Stromal cell of bone marrow (primary cell): ENCODE measurements around the gene CNNM1.

ENCODE experiments used
- DNase-seq: peaks from one replicate; pipeline ENCODE4 v3.0.0-alpha.2; 2012; ENCODE audit warnings: low read depth

Gene CNNM1

DNA sequence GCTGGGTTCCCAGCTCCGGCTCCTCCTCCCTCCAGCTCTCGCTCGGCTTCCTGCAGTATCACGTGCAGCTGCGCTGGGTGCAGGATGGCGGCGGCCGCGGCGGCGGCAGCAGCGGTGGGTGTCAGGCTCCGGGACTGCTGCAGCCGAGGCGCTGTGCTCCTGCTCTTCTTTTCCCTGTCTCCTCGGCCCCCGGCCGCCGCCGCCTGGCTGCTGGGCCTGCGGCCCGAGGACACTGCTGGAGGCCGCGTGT is at the start of gene CNNM1:
CNNM1 (plus strand) TSS at position 53 of the 250 bp plus-strand sequence; CDS start at position 85, 32 bp downstream.
- DNase-seq, result no peak

DNA sequence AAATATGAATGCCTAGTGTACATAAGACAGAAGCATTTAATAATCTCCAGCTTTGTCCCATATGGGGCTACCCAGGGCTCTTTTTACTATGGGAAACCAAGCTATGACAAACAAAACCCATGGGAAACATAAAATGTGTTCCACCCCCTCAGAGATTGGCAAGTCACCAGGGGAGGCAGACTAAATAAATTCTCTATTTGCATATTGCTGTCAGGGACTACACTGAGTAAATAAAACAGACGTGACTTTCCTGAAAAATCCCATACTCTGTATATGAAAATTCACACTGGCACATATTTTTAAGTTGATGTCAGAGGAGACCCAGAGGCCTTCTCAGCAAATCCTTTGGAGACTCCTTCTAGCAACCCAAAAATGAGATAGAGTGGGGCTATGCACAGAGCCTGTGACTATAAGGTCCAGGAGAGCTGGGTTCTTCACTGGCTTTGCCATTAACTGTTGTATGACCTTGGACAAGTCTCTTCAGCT is 49.5 kb upstream of the CNNM1 start:
- DNase-seq, result peak; percentile 1

DNA sequence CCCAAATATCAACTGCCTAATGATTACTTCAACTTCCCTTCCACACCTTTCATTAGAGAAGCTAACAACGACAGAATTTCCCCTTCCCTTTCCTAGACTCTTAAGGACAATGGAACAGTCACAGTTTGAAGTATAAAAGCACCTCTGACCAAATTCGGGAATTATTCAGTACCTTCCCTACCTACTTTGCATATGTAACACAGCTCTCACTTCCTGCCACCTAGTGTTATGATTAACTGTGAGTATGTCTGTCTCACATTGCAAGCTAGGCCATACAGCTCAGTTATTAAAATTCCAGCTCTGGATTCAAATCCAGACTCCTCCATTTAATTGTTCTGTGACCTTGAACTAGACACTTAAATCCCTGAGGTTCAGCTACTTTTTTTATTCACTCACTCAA is 48.7 kb upstream of the CNNM1 start:
- DNase-seq, result no peak

DNA sequence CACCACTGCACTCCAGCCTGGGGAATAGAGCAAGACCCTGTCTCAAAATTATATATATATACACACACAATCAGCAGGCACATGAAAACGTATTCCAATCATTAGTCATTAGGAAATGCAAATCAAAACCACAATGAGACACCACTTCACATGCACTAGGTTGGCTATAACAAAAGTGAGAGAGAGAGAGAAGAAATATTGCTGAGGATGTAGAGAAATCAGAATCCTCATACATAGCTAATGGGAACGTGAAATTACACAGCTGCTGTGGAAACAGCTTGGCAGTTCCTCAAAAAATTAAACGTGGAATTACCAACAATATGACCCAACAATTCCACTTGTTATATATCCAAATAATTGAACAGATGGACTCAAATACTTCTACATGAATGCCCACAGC is 43.3 kb upstream of the CNNM1 start:
- no peak for DNase-seq

GRCh38 chr10:99290306-99290705 is 38.9 kb upstream of the CNNM1 start:
- no peak for DNase-seq

- peak; percentile 14 for DNase-seq
Observed at GRCh38 chr10:99292159-99292558, 37.0 kb upstream of the CNNM1 start.

GRCh38 chr10:99296605-99297004 is 32.6 kb upstream of the CNNM1 start:
- DNase-seq, result no peak

DNA sequence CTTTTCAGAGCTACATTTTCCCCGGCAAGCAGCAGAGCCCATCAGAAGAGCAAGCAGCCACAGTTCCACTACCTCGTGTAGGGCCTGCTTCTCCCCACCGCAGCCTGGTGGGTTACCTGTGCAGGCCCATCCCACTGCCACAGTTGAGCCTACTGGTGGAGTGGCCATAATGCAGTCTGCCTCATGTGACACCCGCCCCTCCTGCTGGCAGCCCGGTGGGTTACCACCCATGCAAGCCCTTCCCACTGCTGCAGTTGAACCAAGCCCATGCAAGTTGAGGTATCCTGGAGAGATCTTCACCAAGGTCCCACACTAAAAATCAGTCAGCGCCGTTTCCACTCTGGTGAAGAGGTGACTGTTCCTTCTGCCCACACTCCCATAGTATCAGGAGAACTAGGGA is 32.1 kb upstream of the CNNM1 start:
- DNase-seq, result no peak

GRCh38 chr10:99303899-99304861 is 25.0 kb upstream of the CNNM1 start:
- no peak for DNase-seq

DNA sequence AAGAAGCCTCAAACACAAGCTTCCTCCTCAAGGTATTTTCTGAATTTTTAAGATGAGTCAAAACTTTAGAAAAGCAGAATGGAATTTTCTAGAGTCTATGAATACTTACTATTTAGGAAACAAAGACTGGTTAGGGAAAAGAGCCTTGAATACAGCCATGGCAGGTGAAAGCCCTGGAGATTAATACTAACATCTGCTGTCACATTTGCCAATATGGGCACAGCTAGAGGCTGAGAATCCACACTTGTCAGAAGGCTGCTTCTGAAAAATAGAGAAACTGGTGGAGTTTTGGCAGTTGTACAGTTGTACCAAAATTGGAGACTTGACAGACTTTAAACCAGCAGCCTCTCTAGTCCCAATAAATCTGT is 24.3 kb upstream of the CNNM1 start:
- no peak for DNase-seq

GRCh38 chr10:99312501-99312900 is 16.7 kb upstream of the CNNM1 start:
- no peak for DNase-seq

GRCh38 chr10:99315853-99316252 is 13.3 kb upstream of the CNNM1 start:
- no peak for DNase-seq

DNA sequence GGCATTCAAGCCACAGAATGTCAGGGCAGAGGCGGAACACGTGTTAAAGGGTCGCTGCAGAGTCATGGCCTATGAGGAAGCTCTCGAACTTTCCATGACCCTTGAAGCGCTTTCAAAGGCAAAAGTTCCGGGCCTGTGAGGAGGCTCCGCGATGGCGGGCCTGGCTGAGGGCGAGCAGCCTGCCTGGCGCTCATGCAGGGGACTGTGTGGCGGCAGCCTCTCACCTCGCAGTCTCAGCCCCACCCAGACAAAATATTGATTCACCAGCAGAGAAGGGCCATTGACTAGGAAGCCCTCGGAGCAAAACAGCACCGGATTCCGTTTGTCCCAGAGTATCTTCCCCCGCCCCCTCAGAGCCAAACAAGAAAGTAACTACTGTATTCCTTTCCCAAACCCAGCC is 12.8 kb upstream of the CNNM1 start:
- no peak for DNase-seq

DNA sequence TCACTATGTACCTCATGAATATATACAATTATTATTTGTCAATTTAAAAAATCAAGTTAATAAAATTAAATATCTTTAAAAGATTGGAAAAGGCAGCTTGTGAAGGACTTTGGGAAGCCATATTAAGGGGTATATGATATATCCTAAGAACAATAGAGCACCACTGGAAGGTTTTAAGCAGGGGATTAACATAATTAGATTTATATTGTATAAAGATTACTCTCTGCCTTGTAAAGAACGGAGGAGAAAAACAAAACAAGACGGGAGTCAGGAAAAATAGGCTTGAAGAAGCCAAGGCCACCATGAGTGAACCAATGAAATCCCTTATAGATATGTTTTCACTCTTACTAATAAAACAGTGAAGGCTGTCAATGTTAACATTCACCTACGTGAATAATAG is 11.1 kb upstream of the CNNM1 start:
- DNase-seq, result no peak

DNA sequence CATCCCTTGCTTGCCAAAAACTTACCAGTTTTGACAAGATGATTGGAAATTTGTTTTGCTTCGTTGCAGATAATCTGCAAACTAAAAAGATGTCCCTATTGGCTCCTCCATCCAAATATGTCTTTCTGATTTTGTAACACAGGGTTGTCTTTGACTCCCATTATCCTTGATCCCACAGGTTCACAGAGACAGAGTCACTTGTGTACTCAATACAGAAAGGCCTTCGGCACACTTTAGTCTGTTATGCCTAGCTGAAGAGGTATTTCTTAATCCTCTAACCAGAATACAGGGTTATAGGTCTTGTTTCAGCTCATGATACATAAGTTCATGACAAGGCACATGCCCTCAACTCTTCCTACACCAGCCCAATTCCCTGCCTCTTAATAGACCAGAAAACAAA is 10.7 kb upstream of the CNNM1 start:
- DNase-seq, result no peak

DNA sequence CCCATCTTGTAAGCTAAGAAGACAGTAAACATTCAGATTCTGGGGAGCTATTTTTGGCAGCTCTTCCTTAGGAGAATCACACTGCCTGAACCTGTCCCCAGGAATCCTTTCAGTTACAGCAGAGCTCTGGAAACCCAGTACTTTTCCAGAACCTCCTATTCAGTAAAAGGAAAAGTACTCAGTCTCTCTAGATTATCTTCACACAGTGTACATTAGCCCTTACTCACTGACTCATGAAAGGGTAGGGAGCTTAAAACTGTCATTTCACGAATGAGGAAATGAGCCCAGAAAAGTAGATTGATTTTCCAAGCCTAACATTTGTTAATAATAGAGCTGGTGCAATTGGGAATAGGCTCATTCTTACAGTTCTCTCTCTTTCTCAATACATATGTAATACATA is 3.9 kb upstream of the CNNM1 start:
- no peak for DNase-seq

GRCh38 chr10:99326871-99327270 is 2.3 kb upstream of the CNNM1 start:
- no peak for DNase-seq

- no peak for DNase-seq
Observed at GRCh38 chr10:99328579-99329303, 415 bp upstream of the CNNM1 start.

GRCh38 chr10:99329554-99330346 is 594 bp downstream of the CNNM1 start:
- no peak for DNase-seq

DNA sequence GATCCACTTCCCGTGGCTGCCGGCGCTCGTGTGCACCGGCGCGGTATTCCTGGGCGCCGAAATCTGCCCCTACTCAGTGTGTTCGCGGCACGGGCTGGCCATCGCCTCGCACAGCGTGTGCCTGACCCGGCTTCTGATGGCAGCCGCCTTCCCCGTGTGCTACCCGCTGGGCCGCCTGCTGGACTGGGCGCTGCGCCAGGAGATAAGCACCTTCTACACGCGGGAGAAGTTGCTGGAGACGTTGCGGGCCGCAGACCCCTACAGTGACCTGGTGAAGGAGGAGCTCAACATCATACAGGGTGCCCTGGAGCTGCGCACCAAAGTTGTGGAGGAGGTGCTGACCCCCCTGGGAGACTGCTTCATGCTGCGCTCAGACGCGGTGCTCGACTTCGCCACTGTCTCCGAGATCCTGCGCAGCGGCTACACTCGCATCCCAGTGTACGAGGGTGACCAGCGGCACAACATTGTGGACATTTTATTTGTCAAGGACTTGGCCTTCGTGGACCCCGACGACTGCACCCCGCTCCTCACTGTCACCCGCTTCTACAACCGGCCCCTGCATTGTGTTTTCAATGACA is 1.3 kb downstream of the CNNM1 start:
- DNase-seq, result no peak

GRCh38 chr10:99331207-99331803 is 2.1 kb downstream of the CNNM1 start:
- DNase-seq, result no peak

GRCh38 chr10:99337311-99337811 is 8.2 kb downstream of the CNNM1 start:
- no peak for DNase-seq
